Measurements from ENCODE around the gene DNAJB13.
"Not testable (repeated sequence)": the region's sequence is repeated elsewhere in the genome, so short reads cannot be mapped to it uniquely, and the experiment has no call there.

Gene DNAJB13

GRCh38 chr11:73950869-73951710 is at the start of gene DNAJB13:
Gene DNAJB13 (plus strand): TSS chr11:73951026. CDS start chr11:73951070, 44 bp downstream.
- DNase-seq, result no peak

DNA sequence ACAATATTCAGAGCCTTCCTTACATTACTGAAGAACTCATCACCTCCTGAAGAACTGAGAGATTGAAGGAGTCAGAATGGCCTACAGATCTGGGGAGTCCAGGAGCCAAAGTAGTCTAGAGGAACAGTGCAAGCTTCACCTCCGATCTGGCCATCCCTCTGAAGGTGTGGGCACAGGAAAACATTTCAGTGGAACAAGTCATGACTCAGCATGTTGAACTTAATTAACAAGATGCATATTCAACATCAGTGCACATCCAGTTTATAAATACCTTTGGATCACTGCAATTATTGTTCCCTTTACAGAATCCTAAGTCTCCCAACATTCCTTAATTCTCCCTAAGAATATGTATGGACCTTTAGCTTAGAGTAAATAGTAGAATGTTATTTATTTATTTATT is 48.5 kb upstream of the DNAJB13 start:
- no peak for DNase-seq

- DNase-seq, result peak; percentile 1
Measured at GRCh38 chr11:73907191-73907590, 43.6 kb upstream of the DNAJB13 start.

GRCh38 chr11:73912026-73912425 is 38.8 kb upstream of the DNAJB13 start:
- DNase-seq, result no peak

DNA sequence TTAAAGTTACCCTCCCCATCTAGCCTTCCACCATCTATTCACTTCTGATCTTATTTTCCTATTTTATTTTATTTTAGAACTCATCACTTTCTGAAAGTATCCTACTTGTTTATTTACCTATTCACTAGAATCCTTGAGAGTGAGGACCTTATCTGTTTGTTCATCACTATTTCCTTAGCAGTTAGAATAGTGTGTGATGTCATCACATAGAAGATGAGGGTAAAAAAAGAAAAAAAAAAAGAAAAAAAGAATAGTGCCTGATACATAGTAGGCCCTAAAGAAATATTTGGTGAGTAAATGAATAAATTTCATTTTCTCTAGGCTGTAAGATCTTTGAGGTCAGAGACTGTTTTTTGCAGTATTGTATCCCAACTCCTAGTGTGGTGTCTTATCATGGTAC is 37.4 kb upstream of the DNAJB13 start:
- no peak for DNase-seq

DNA sequence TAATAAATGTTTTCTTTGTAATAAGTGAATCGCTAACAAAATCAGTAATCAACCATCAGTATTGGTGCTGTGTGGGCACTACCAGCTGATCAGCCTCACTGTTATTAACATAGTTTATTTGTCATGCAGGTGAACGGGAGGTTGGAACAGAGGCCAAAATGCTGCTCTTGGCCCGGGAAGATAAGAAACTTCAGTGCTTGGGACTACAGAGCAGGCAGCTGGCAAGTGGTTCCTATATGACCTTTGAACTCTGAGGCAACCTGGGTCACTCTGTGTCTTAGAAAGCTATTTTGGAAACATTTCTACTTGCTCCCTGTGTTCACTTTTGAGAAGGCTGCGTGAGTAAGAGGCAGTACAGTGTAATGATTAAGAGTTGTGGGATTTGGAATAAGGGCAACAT is 36.5 kb upstream of the DNAJB13 start:
- no peak for DNase-seq

- no peak for DNase-seq
Measured at GRCh38 chr11:73916435-73916834, 34.4 kb upstream of the DNAJB13 start.

- no peak for DNase-seq
Measured at GRCh38 chr11:73921180-73921579, 29.6 kb upstream of the DNAJB13 start.

- DNase-seq, result no peak
Measured at GRCh38 chr11:73929388-73929787, 21.4 kb upstream of the DNAJB13 start.

DNA sequence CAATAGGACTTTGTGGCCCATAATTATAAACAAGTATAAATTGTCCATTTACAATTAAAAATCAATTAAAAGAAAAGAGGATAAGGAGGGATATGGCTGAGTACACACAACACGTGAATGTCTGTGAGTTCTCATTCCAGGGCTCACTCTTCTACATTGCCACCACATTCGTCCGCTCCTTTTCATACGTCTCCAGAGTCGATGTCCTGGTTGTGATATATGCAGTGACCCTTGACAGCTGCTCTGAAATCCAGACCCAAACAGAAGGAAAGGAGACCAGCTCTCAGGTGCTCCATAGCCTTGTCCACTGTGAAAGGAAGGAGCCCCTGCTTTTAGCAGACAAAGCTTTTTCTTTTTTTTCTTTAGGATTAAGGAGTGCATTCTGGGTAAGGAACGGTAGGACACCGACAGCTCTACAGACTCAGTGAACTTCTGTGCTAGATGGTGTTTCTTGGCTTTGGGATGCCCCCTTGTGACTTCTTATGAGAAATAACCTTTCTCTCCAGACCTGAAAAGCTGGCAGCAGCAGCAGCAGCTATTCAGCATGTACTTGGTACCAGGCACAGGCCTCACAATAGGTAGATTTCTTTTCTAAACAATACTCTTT is 19.7 kb upstream of the DNAJB13 start:
- peak; percentile 13 for DNase-seq

DNA sequence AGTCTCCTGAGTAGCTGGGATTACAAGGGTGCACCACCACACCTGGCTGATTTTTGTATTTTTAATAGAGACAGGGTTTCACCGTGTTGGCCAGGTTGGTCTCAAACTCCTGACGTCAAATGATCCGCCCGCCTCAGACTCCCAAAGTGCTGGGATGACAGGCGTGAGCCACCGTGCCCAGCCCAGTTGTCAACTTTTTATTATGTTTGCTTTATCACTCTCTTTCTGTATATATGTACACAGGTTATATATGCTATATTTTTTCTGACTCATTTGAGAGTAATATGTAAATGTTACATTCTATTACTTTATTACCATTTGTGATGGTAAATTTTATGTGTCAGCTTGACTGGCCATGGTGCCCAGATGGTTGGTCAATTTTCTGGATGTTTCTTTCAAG is 18.9 kb upstream of the DNAJB13 start:
- no peak for DNase-seq

DNA sequence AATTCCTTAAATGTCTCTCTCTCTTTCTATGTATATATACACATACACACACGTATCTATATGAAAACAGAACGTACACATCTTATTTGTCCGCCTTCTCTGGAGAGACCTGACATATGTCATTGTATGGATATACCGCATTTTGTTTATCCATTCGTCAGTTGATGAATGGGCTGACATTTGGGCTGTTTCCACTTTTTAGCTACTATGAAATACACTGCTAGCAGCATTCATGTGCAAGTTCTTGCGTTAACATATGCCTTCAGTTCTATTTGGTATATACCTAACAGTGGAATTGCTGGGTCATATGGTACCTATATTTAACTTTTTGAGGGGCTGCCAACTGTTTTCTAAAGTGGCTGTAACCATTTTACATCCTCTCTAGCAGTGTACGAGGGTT is 18.0 kb upstream of the DNAJB13 start:
- no peak for DNase-seq

DNA sequence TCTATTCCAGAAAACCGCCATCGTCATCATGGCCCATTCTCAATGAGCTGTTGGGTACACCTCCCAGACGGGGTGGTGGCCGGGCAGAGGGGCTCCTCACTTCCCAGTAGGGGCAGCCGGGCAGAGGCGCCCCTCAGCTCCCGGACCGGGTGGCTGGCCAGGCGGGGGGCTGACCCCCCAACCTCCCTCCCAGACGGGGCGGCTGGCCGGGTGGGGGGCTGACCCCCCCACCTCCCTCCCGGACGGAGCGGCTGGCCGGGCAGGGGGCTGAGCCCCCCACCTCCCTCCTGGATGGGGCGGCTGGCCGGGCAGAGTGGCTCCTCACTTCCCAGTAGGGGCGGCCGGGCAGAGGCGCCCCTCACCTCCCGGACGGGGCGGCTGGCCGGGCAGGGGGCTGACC is 14.8 kb upstream of the DNAJB13 start:
- not testable (repeated sequence) for DNase-seq

- DNase-seq, result no peak
Measured at GRCh38 chr11:73939096-73939495, 11.7 kb upstream of the DNAJB13 start.

DNA sequence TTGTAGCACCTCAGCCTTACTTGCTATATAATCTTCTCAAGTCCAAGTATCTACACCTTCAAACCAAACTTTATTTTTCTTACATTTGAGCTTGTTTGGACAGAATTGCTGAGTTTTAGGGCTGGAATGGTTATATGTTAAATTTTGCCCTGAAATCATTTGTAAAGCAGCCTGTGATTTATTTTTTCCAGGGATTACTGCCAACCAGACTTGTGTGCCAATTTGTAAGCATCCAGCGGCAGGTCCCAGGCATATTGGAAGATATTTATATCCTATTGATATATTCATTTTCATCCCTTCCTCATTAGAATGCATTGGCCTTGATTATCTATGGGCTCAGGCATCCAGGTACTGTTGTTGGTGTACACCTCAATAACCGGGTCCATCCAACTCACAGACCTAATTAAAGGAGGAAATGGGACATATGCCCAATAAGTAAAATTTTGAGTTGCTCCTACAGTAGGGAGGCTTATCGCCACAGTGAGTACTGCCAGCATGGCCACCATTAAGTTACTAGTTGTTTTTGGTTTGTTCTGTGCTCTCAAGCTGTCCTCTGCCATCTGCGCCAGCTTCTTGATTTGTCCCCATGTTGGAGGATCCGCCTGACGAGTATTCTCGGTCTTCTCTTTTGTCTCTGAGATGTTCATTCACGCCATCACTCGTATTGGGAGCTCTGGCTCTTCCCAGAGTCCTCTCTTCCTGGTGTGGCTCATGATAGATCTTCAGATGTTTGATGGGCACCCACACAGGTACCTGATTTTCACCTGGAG is 9.8 kb upstream of the DNAJB13 start:
- DNase-seq, result no peak

DNA sequence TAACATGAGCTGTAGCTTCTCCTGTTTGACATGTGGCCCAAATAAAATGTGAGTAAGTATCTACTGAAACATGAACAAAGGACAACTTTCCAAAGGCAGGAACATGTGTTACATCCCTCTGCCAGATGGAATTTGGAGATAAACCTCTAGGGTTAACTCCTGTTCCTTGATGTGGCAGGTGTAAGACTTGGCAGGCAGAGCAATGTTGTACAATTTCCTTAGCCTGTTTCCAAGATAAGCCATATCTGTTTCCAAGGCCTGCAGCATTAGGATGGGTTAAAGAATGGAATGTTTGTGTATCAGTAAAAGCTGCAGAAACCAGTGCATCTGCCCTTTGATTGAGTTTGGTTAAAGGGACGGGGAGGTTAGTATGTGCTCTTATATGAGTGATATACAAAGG is 8.8 kb upstream of the DNAJB13 start:
- DNase-seq, result no peak

DNA sequence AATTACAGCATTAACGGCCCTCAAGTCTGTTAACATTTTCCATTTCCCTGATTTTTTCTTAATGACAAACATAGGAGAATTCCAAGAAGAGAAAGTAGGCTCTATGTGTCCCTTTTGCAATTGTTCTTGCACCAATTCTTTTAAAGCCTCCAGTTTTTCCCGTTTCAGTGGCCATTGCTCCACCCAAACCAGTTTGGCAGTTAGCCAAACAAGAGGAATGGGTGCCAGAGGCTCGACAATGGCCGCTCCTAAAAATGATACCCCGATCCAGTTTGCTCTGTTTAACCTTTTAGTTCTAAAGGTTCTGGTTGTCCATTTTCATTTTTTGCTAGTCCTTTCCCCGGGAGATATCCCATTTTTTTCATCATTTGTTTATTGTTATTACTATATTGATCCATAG is 6.7 kb upstream of the DNAJB13 start:
- no peak for DNase-seq

- no peak for DNase-seq
Measured at GRCh38 chr11:73944901-73945300, 5.9 kb upstream of the DNAJB13 start.

GRCh38 chr11:73945396-73945795 is 5.4 kb upstream of the DNAJB13 start:
- DNase-seq, result no peak

GRCh38 chr11:73946798-73947458 is 3.9 kb upstream of the DNAJB13 start:
- no peak for DNase-seq

DNA sequence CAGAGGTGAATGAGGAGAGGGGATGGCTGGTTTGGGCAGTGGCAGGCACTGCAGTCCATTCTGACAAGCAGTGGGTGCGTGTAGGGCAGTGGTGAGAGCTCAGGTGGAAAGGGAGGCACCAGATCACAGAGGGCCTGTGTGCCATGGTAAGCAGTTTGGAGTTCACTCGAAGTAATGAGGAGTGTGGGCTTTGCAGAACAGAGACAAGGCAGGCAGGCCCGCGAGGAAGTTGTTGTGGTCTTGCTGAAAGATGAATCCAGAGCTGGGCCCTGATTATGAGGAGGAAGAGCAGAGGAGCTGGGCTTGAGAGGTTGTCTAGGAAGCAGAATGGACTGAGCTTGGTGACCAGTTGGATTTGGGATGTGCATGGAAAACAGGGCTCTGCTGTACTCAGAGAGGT is 1.6 kb upstream of the DNAJB13 start:
- DNase-seq, result no peak

DNA sequence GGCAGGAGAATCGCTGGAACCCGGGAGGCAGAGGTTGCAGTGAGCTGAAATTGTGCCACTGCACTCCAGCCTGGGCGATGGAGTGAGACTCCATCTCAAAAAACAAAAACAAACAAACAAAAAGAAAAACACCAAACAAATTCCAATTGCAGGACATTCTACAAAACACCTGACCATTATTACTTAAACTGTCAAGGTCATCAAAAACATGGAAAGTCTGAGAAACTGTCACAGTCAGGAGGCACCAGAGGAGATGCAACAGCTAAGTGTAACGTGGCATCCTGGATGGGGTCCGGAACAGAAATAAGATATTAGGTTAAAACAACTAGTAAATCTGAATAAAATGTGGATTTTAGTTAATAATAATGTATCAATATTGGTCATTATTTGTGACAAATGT is 914 bp upstream of the DNAJB13 start:
- DNase-seq, result no peak

- DNase-seq, result no peak
Measured at GRCh38 chr11:73951797-73952196, 971 bp downstream of the DNAJB13 start.
